HCEC 1CT (cell line): ENCODE data around the gene HPCAL1.

ENCODE experiments used
- DNase-seq: peaks from one replicate; pipeline ENCODE4 v3.0.0-alpha.2; 2017

Gene HPCAL1

DNA sequence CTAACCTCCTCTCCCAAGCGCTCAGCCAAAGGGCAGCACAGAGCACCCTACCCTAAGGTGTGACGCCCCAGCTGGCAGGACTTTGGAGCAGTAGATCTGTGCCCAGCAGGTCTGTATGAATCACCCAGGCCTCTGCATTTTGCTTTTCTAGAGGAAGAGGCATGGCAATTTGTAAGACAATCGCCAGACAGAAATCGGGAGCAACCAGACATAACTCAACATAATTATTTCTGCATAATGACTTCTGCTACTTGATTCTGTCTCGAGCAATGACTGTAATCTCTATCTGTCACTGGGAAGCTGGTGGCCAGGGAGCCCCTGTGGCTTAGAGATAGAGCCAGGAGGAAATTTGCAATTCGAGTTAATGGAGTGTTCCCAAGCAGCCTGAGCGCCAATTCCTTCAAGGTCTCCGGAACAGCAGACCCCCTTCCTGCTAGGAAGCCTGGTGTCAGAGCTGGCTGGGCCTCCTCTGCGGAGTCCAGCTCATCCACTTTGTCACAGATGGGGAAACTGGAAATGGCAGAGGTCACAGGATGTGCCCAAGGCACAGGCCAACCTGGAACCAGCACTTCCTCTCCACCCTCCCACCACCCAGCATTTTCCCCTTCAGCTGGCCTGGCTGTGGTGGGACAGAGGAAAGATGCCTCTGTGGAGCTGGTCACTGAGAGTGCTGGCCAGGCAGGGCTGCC, 90.4 kb downstream of the HPCAL1 start:
- no peak for DNase-seq

DNA sequence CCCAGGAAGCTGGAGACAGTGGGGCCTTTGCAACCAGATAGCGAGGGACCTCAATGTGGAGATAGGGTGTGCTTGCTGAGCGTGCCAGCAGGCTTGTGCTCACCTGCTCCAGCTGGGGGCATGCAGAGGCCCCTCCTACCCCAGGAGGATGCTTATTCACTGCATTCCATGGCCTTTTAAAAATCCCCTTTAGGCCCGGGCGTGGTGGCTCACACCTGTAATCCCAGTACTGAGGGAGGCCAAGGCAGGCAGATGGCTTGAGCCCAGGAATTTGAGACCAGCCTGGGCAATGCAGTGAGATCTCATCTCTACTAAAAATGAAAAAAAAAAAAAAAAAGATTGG, 90.9 kb downstream of the HPCAL1 start:
- DNase-seq = no peak

DNA sequence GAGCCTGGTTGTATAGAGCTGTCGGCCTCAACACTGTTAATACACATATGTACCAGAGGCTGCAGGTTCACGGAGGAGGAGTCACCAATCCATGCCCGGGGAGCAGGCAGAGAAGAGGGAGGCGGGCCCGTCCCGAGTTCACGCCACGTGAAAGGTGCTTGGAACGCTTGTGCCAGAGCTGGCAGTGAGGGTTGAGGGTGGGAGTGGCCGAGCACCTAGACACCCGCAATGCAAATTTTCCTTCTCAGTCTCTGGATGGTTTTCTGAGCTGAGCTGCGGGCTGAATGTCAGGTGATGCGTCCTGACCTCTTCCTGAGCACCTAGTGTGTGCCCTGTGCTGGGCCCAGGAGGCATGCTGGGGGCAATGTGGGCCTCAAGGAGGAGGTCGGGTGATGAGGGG, 93.2 kb downstream of the HPCAL1 start:
- DNase-seq = no peak

DNA sequence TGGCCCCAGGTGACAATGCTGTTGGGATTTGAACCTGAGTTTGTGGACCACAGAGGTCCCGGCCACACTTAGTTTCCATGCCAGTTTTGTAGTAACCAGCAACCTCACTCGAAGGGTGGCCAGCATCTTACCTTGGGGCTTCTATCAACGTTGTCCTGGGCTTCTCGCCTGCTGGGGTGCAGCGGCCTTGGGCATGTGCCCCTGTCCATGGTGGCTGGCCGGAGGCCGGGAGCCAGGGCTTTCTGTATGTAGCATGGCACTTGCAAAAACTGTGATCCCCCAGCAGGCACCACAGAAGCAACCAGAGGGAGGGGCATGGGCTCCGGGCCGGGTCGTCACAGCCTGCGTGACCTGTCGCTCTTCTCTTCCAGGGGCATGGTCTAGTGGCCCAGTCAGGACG, 93.8 kb downstream of the HPCAL1 start:
- no peak for DNase-seq

- DNase-seq = no peak
Observed at GRCh38 chr2:10397297-10397875, 94.7 kb downstream of the HPCAL1 start.

DNA sequence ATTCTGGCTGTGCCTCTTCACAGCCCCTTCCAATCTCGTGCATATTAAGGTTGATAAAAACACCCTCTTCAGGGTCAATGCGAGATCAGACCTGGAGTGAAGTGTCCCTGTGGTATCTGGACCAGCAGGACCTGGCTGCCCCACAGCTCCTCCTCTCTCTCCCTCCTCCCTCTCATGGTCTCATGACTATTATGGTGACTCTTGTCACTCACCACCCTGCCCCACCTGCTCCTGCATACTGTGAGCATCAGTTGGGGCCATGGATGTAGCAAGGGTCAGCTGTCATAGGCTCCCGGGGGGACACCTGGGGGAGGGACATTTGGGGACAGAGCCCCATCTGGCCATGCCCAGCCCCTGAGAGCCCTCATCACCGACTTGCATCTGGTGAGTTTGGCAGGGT, 95.2 kb downstream of the HPCAL1 start:
- no peak for DNase-seq

- DNase-seq = no peak
Observed at GRCh38 chr2:10398496-10398895, 95.8 kb downstream of the HPCAL1 start.

DNA sequence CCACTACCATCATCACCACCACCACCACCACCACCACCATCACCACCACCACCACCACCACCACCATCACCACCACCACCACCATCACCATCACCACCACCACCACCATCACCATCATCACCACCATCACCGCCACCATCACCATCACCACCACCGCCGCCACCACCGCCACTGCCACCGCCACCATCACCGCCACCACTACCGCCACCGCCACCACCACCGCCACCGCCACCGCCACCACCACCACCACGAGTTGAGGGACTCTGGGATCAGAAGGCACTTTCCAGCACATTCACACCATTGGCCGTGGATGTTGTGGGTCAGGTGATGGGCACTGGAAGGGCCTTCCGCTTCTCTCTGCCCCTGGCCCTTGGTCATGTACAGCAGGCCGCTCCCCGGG, 96.7 kb downstream of the HPCAL1 start:
- no peak for DNase-seq

GRCh38 chr2:10400002-10400401, 97.3 kb downstream of the HPCAL1 start:
- DNase-seq = no peak

DNA sequence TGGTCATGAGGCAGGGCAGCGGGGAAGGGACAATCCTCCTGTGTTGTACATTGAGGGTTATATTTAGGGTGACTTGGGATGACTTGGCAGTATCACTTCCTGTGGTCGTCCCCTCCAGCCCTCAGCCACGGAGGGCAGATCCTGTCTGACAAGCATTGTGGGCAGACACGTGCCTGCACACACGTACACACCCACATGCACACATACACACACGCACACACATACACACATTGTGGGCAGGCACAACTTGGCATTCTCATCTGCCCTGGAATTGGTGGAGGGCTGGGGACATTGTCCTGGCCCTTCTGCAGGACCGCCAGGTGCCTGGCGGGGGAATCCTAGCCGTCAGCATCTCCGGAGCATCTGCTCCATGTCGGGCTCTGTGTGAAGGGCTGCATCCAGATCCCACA, 97.9 kb downstream of the HPCAL1 start:
- no peak for DNase-seq

DNA sequence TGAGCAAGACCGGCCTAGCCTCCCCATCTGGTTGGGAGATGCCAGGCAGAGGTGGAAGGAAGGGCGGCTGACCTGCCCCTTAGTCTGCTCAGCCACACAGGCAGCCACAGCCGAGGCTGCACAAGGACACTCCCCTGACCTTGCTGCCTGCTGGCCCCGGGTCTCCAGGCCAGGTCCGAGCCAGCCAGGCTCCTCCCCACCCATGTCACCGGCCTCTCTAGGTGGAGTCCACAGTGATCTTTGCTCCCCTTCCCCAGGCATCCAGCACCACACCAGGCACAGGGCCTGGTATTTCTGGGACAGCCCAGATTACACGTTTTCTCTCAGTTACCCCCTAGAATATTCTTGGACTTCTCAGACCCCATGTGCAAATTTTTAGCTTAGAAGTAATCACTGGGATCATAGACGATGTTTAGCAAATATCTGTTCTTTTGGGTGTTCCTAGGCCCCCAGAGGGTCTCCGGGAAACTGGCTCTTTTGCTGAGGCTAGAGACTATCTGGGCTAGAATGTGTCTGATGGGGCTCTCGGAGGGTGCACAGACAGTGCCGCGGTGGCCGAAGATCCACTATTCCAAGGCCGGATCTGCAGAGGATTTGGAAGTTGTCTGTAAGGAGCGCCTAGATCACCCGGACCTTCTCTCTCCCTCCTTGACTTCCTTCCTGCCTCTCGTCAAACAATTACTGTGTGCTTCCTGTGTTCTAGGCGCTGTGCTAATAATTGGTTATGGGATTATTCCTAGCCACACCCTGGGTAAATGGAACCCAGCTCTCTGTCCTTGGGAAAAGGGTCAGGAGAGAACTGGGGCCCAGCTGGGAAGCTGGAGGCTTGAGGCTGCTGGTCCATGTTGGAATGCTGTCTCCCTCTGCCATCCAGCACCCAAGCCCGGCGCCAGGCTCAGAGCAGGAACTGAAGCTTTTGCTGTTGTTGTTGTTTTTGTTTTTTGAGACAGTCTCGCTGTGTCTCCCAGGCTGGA, 98.6 kb downstream of the HPCAL1 start:
- no peak for DNase-seq

GRCh38 chr2:10402062-10402585, 99.4 kb downstream of the HPCAL1 start:
- DNase-seq = peak; percentile 44

DNA sequence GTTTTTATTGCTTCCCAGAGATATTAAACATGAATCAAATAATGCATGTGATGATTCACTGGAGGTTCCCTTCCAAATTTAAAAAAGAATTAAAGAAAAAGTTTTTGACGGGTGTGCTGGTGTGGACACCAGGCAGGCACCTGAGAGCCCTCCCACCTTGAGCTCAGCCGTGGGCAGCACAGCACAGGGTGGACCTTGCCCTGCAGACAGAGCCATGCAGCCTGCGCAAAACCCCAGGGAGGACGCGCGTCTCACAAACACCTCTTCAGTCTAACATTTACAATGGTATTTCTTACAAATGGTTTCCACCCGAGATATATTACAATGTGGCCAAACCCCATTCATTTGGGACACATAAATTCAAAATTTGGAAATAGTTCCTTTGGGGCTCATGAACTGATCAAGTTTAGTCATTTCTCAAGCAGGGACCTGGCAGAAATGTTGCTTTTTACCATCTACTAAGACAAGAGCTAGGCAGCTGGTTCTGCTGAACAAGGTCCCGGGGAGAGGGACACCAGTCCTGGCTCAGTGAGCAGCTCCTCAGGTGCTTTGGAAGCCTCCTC, 100.0 kb downstream of the HPCAL1 start:
- DNase-seq = no peak

DNA sequence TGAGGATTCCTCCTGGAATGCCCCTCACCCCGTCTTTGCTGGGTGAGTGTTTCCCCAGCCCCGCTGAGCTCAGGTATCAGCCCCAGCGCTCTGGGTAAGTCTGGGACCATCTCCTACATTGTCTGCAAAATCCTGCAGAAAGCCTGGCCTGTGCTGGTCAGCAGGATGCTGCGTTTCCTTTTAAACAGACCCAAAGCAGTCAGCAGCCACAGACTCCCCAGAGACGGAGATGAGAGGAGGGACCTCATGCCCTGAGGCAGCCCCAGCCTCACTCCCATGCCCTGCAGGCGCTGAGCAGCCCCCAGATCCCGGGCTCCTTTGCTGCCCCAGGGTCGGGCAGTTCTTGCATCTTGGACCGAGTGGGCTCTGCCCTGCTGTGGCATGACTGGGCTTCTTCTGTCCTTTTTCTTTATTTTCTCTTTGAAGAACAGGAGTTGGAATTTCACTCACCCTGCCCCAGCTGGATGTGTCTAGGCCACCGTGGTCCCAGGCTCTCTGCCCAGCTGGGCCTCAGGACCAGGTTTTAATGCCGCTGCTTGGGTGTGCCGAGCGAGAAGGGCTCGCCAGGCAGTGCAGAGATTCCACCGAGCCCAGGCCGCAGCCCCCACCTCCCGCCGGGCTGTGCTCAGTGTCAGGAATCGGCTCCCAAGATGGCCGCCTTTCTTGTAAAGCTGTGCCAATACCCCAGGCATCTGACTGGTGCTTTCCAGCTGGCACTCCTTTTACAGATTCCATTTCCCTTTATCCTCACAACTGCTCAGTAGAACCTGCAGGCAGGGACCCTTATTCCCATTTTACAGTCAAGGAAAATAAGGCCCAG, 101.8 kb downstream of the HPCAL1 start:
- DNase-seq = no peak

GRCh38 chr2:10405448-10405847, 102.7 kb downstream of the HPCAL1 start:
- DNase-seq = peak; percentile 85

DNA sequence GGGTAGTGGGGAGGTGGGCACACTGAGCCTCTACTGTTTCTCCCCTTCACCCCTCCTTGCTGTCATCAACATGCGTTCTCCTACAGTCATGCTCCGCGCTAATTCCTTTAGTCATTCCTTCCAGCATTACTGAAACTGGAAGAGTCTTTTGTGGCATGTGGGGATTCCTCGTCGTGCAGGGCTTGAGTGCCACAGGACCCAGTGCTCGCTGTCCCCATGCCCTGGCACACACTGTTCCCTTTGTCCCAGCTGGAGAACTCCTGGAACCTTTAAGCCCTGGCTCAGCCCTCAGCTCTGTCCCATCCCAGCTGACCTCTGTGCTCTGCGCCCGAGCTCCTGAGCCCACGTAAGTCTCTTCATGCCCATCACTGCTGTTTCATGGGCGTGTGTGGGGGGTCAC, 103.3 kb downstream of the HPCAL1 start:
- no peak for DNase-seq

GRCh38 chr2:10406491-10407188, 103.9 kb downstream of the HPCAL1 start:
- no peak for DNase-seq

- DNase-seq = no peak
Observed at GRCh38 chr2:10407432-10407831, 104.7 kb downstream of the HPCAL1 start.

GRCh38 chr2:10407841-10408648, 105.3 kb downstream of the HPCAL1 start:
- peak; percentile 66 for DNase-seq

- DNase-seq = peak; percentile 59
Observed at GRCh38 chr2:10408649-10409579, 106.2 kb downstream of the HPCAL1 start.
